Naive B cell (primary cell): ENCODE results near the gene SLC25A47. TPM values are rescaled to one million over a fixed set of nuclear protein-coding genes. Genes with fewer than 3 reads are reported as not detected.
"Not testable (repeated sequence)": the region's sequence is repeated elsewhere in the genome, so short reads cannot be mapped to it uniquely, and the experiment has no call there.

Experiments
- ATAC-seq, 2 donors: fragments of 150-1000 bp; cut with Tn5 transposase; 2 replicates each; pipeline ENCODE4 v1.10.0; 2021; ENCODE audit warnings: low read depth in 2 of 2, mild to moderate bottlenecking in 2 of 2, moderate library complexity in 2 of 2
- DNase-seq: peaks from one replicate; pipeline ENCODE4 v3.0.0; 2022
- H3K27ac Mint-ChIP-seq, 6 donors: one replicate each; pipeline ENCODE4 v1.8.0; 2020 to 2022; ENCODE audit warnings: mild to moderate bottlenecking in 6 of 6, mixed read lengths in 6 of 6, moderate library complexity in 5 of 6, inconsistent platforms in 2 of 6
- H3K27me3 Mint-ChIP-seq, 3 donors: one replicate each; pipeline ENCODE4 v1.8.0; 2021 to 2022; ENCODE audit warnings: mixed read lengths in 3 of 3, mild to moderate bottlenecking in 1 of 3
- H3K36me3 Mint-ChIP-seq, 2 donors: one replicate each; pipeline ENCODE4 v1.8.0; 2020 to 2022; ENCODE audit warnings: mixed read lengths in 2 of 2, inconsistent platforms in 1 of 2, mild to moderate bottlenecking in 1 of 2
- H3K4me1 Mint-ChIP-seq, 3 donors: one replicate each; pipeline ENCODE4 v1.8.0; 2020 to 2022; ENCODE audit warnings: mixed read lengths in 3 of 3, inconsistent platforms in 1 of 3, mild to moderate bottlenecking in 1 of 3, moderate library complexity in 1 of 3
- H3K4me3 Mint-ChIP-seq, 8 donors: one replicate each; pipeline ENCODE4 v1.8.0; 2020 to 2022; ENCODE audit warnings: mild to moderate bottlenecking in 8 of 8, mixed read lengths in 8 of 8, moderate library complexity in 8 of 8, inconsistent platforms in 2 of 8
- H3K9me3 Mint-ChIP-seq, 7 donors: one replicate each; pipeline ENCODE4 v1.8.0; 2020 to 2022; ENCODE audit warnings: mixed read lengths in 7 of 7, mild to moderate bottlenecking in 5 of 7, inconsistent platforms in 2 of 7, moderate library complexity in 1 of 7
- polyA plus RNA-seq, 6 donors: library from polyadenylated mRNA; unstranded; fragments of 300-500 nt; fragmentation: Illumina TruSeq; gene quantifications; one replicate each; pipeline ENCODE4 v1.2.3, GENCODE V29; 2021; ENCODE audit warnings: low read depth in 6 of 6

Gene SLC25A47
- polyA plus RNA-seq, 6 donors from 2014 or later = not detected

DNA sequence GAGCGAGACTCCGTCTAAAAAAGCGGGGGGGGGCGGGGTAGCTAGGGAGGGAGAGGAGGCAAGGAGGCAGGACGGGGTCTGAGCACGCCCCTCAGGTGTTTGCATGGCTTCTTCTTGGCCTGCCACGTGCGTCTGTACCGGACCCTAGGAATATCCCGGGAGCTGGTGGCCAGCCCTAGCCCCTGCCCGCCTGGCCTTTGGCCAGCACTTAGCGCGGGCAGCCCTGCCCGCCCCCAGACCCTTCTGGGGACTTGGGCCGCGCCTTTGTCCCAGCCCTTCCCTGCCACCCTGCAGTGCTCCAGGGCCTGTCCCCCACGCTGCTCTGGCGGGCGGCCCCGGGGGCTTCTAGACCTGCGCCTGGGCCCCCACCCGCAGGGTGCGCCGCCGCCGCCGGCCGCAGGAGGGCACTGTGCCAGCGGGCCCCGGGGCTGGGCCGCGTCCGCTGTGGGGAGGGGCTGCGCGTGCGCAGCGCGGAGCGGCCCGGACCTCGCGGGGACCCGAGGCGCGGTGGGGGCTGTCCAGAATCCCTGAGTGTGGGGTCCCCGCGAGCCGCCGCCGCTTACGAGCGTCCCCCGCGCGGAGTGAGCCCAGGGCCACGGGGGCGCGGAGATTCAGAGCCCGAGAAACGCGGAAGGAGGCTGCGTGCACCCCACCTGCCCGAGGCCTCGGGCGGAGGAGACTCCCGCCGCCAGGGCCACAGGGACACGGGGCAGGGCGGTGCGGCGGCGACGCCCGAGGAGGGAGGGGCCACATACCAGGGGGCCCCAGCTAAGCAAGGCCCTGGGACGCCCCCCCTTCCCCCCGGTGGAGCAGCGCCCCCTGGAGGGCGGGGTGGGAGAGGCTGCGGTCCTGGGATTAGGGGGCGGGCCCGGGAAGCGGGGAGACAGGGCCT lies 37.9 kb upstream of the SLC25A47 start:
- Mint-ChIP-seq H3K9me3 (no peaks in the 10 kb centered on the region), H3K27me3 (no peaks in the 10 kb centered on the region), H3K27ac (peak overlapping the region in 4 of 6 donors; percentile 65 to 75 (median 68)), H3K4me1 (peaks cover 9 to 26% (median 17%) of the 10 kb centered on the region in 3 donors), H3K4me3 (peak overlapping the region; percentile 71 to 93 (median 88)), H3K36me3 (no peaks in the 10 kb centered on the region)
- DNase-seq (peak; percentile 83), ATAC-seq (peak; percentile 82 to 83)

DNA sequence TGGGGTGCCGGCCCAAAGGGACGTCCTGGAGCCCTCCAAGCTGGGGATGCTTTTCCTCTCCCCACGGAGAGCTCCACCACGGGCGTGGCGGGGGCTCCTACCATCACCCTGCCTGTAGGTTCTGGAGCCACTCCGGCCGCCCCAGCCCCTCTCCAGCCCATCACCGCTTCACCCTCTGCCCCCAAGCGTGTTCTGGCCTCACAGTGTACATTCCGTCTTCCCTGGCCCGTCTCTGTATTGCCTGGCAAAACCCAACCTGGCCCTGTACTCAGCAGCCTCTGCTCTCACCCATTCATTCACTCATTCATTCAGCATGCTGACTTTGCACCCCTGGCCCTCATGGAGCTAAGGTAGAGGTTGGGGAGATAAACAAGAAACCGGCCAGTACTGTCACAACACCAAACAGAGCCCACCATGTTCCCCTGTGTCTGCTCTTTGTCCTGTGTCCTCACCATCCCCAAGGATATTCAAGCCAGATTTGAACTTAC lies 37.2 kb upstream of the SLC25A47 start:
- H3K27ac Mint-ChIP-seq = peak overlapping the region in 5 of 6 donors; percentile 50 to 94 (median 81)
- DNase-seq = no peak
- H3K9me3 Mint-ChIP-seq = no peaks in the 10 kb centered on the region
- H3K4me3 Mint-ChIP-seq = peak overlapping the region; percentile 76 to 93 (median 88)
- H3K4me1 Mint-ChIP-seq = peaks cover 9 to 26% (median 17%) of the 10 kb centered on the region in 3 donors
- no peak for ATAC-seq
- H3K27me3 Mint-ChIP-seq = no peaks in the 10 kb centered on the region
- no peaks in the 10 kb centered on the region for H3K36me3 Mint-ChIP-seq

DNA sequence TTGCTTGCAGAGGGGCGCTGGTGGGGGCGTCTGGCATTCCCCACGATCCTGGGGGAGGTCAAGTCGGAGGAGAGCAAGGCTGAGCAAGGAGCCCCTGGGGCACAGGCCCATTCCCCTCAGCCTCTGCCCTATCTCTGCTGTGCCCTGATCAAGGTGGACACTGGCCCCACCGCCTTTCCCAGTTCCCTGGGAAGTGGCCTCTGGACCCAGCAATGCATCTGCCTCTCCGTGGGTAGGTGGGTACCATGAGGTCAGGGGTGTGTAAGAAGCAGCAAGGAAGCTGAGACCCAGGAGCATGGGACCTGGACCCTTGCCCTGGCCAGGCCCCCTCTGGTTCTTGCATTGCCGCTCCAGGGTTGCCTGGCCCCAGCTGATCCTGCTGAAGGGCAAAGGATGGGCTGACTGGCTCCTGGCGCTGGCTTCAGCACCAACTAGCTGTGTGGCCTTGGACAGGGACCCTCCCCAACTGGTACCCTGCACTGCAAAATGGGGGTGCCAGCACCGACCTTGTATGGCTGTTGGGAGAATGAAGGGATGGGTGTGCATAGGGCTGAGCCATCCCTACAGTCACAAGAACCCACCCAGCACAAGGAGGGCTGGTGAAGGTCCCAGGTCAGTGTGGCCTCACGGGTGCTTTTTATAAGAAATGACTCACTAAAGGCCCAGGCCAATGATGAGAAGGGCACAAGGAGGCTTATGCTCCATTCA lies 36.5 kb upstream of the SLC25A47 start:
- H3K36me3 Mint-ChIP-seq = no peaks in the 10 kb centered on the region
- H3K4me3 Mint-ChIP-seq = peak overlapping the region in 5 of 8 donors; percentile 63 to 88 (median 82)
- peak overlapping the region in 2 of 6 donors; percentile 75 to 93 for H3K27ac Mint-ChIP-seq
- H3K4me1 Mint-ChIP-seq = peaks cover 9 to 26% (median 17%) of the 10 kb centered on the region in 3 donors
- ATAC-seq = no peak
- H3K9me3 Mint-ChIP-seq = no peaks in the 10 kb centered on the region
- DNase-seq = no peak
- H3K27me3 Mint-ChIP-seq = no peaks in the 10 kb centered on the region

DNA sequence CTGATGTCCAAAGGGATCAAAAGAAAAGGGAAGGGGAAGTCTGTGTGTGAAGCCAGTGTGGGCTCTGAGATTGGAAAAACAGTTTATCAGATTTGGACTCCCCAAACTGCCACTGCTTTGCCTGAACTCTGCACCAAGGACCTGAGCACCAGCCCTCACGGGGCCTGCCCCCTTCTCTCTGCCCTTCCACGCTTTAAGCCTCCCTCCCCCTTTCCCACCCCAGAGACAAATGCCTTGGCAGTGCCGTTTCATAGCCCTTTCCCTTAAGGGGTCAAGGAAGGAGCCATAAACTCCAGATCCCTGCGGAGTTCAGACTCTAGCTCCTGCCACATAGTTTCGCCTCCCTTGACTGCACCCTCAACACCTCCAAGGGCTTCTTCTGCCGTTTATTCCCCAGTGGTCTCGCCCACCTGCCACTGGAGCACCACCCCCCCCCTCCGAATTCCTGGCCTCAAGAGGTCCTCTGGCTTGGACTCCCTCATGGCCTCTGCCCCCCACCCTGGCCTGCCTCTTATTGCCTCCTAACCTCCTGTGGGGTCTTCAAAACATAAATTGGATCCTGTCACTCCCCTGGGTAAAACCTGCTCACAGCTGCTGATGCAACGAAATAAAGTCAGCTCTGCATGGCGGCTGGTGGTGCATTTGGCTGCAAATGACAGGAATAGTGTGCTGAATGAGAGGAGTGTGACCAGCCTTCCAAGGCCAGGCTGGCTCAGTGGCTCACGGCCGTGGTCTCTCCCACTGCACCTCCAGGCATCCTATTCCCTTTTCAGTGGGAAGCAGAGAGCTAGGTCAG lies 35.7 kb upstream of the SLC25A47 start:
- ATAC-seq = no peak
- no peak for DNase-seq
- Mint-ChIP-seq H3K4me1 (peaks cover 9 to 26% (median 12%) of the 10 kb centered on the region in 3 donors), H3K27ac (no peak overlapping the region), H3K9me3 (no peaks in the 10 kb centered on the region), H3K4me3 (no peak overlapping the region), H3K36me3 (no peaks in the 10 kb centered on the region), H3K27me3 (no peaks in the 10 kb centered on the region)

DNA sequence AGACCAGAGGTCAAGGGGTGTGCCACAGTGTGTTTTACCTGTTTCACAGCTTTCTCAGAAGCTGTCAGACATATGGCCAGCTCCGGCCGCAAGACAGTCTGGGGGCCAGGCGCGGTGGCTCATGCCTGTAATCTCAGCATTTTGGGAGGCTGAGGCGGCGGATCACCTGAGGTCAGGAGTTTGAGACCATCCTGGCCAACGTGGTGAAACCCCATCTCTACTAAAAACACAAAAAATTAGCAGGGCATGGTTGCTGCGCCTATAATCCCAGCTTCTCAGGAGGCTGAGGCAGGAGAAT lies 35.2 kb upstream of the SLC25A47 start:
- not testable (repeated sequence) for DNase-seq, H3K4me3 Mint-ChIP-seq, H3K9me3 Mint-ChIP-seq, H3K36me3 Mint-ChIP-seq, H3K27me3 Mint-ChIP-seq, ATAC-seq, H3K27ac Mint-ChIP-seq
- H3K4me1 Mint-ChIP-seq = peaks cover 9 to 26% (median 12%) of the 10 kb centered on the region in 3 donors

DNA sequence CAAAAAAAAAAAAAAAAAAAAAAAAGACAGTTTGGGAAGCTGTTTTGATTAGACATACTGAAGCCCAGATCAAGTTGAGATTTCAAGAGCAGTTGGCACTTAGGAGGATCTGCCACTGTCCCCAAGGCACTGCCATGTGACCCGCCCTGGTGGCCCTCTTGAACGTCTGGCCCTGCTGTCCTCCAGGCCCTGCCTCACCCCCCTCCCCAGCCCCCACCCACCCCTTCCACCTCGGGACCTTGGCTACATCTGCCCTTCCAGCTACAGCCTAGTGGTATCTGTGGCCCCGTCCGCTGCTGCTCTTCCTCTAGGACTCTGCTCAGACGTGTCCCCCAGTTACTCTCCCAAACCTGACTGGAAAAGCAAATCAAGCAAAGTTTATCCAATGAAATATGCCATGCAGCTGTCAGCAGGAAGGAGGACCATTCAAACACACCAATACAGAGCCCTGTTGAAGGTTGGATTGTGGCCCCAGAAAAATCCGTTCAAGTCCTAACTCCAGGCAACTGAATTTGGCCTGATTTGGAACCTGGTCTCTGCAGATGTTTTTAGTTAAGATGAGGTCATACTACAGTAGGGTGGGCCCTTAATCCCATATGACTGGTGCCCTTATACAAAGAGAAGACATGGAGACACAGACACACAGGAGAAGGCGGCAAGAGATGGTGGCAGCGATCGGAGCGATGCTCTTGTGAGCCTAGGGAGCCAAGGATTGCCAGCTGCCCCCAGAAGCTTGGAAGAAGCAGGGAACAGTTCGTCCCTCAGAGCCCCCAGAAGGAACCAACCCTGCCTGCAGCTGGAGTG lies 34.6 kb upstream of the SLC25A47 start:
- DNase-seq (no peak), ATAC-seq (no peak)
- Mint-ChIP-seq H3K27me3 (no peaks in the 10 kb centered on the region), H3K4me3 (peak overlapping the region in 2 of 8 donors; percentile 4 to 60), H3K4me1 (peaks cover 9 to 26% (median 17%) of the 10 kb centered on the region in 3 donors), H3K36me3 (no peaks in the 10 kb centered on the region), H3K9me3 (no peaks in the 10 kb centered on the region), H3K27ac (peak overlapping the region in 1 of 6 donors; percentile 12)

DNA sequence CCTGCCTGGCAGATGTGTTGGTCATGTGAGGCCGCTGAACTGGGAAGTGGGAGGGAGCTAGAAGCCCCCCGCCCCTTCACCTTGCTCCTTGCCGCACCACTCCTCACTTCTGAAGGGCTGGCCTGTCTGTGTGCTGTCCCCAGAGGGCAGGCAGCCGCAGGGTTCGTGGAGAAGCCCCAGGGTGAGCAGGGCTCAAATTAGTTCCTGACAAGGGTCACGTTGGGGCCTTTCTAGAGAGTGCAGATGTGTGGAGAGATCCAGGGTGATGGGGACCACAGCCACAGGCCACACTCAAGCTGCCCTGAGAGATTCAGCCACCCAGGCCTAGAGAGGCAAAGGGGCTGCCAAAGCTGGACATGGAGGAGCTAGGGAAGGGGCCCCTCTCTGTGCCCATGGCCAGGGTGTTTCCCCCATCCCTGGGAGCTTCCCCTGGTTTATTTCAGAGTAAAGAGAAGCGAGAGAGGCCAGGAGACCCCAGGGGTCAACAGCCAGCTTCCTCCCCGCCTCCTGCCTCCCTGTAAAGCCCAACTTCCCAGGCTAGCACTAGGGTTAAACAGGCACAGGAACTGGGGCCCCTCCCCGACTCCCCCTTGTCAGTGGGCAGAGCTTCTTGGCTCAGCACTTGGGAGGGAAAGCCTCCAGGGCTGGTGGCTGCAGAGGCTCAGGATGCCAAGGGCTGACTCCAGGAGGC lies 33.1 kb upstream of the SLC25A47 start:
- Mint-ChIP-seq H3K36me3 (no peaks in the 10 kb centered on the region), H3K4me3 (no peak overlapping the region), H3K27me3 (no peaks in the 10 kb centered on the region), H3K4me1 (peaks cover 10 to 28% (median 18%) of the 10 kb centered on the region in 3 donors), H3K9me3 (no peaks in the 10 kb centered on the region), H3K27ac (peak overlapping the region in 3 of 6 donors; percentile 16 to 93 (median 73))
- DNase-seq (no peak), ATAC-seq (no peak)

DNA sequence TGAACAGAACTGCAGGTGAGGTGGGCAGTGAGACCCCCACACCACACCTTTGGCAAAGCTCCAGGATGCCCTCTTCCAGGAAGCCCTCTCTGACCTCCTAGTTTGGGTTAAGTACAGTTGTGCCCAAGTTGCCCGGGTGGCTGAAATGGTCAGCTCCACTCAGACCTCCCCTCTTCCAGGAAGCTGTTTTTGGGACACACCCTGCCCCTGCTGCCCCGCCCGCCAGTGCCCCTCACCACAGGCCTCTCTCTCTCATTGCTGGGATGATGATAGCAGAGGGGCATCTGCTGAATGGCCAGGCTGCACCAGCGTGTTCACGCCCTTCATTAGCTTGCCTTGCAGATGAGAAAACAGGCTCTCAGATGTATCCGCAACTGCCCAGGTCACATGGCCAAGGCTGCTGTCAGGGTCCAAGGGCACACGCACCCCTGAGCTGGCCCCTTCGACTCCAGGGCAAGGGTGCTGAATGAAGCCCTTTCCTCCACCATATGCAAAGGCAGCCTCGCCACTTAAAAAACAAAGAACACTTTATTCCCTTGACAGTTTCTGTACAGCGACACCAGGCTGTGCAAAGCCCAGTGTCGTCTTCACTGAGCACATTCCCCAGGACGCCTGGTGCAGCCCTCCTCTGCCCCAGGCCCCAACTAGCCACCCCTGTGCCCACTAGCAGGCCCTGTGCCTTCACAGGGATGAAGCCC lies 32.4 kb upstream of the SLC25A47 start:
- Mint-ChIP-seq H3K27ac (no peak overlapping the region), H3K4me1 (peaks cover 12 to 29% (median 19%) of the 10 kb centered on the region in 3 donors), H3K9me3 (no peaks in the 10 kb centered on the region), H3K36me3 (no peaks in the 10 kb centered on the region), H3K4me3 (no peak overlapping the region), H3K27me3 (no peaks in the 10 kb centered on the region)
- ATAC-seq = no peak
- no peak for DNase-seq

DNA sequence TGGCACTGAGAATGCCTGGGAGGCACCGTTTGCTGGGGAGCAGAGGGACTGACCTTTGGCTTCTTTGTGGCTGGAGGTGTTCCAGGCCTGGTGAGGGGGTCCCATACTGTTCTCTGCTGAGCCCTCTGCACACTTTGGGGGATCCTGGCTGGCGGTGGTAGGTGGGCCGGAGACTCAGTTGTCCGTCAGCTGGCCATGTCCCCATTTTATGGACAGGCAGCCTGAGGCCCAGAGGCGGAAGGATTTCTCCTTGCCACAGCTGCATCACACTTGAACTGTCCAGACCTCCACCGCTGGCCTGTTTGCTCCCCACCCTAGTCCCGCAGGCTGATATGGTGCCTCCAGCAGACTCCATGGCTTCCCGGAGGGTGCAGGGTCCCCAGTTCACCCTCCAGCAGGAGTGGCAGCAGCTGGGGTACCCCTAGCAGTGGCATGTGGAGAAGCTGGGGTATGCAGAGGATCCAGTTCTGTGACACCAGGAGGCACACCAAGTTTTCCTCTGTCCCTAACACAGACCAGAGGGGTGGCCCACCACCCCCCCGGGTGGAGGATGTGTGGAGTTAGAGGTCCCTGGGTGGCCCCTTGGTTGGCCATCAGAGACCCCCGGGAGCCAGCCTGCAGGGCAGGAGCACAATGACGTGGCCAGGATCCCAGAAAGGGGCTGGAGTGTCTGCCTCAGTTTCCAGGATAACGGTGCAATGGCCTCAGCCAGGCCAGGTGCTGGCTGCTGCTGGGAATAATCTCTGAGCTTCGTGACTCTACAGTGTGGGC lies 31.6 kb upstream of the SLC25A47 start:
- Mint-ChIP-seq H3K27ac (peak overlapping the region in 1 of 6 donors; percentile 6), H3K9me3 (no peaks in the 10 kb centered on the region), H3K27me3 (no peaks in the 10 kb centered on the region), H3K4me3 (no peak overlapping the region), H3K4me1 (peaks cover 13 to 32% (median 20%) of the 10 kb centered on the region in 3 donors), H3K36me3 (no peaks in the 10 kb centered on the region)
- no peak for DNase-seq
- no peak for ATAC-seq

DNA sequence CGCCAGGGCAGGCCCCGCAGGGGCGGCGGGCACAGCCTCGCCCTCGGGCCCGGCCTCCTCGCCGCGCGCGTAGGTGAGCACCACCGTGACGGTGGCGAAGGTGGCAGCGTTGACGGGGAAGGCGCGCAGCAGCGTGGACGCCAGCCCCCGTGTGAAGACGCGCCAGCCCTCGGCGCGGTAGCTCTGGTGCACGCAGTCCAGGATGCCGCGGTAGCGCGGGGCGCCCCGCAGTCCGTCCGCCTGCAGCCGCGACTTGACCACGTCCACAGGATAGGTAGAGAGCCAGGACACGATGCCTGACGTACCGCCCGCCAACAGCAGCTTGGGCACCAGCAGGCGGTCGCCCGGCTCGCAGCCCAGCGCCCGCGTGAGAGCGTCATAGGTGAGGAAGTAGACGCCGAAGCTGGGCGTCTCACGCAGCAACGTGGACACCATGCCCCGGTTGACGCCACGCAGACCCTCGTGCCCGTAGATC lies 30.8 kb upstream of the SLC25A47 start:
- no peaks in the 10 kb centered on the region for H3K9me3 Mint-ChIP-seq
- no peaks in the 10 kb centered on the region for H3K36me3 Mint-ChIP-seq
- no peaks in the 10 kb centered on the region for H3K27me3 Mint-ChIP-seq
- ATAC-seq (no peak), DNase-seq (no peak)
- H3K4me1 Mint-ChIP-seq = peaks cover 20 to 41% (median 29%) of the 10 kb centered on the region in 3 donors
- H3K4me3 Mint-ChIP-seq = no peak overlapping the region
- no peak overlapping the region for H3K27ac Mint-ChIP-seq

DNA sequence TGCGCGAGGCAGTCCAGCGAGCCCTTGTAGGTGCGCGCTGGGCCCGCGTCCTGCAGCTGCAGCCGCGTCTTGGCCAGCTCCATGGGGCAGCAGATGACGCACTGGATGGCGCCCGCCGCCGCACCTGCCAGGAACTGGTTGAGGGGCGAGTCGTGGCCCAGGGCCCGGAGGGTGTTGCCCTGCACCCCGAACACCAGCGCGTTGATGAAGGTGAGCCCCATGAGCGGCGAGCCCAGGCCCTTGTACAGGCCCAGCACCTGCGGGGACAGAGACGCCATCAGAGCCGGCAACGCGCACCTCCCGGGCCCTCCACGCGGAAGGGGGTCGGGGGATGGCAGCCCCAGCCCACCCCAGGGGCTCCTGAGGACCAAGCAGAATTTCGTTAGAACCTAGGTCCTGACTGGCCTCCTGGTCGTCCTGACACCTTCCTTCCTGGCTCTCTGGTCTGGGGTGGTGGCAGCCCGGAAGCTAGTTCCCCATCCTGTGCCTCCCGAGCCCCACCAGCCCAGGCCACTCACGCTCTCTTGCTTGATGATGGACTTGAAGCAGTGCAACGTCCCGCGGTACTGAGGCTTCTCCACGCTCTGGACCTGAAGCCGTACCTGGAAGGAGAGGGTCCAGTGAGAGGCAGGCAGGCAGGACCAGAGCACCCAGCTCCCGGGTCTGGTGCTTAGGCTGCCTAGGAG lies 30.2 kb upstream of the SLC25A47 start:
- DNase-seq (no peak), ATAC-seq (no peak)
- Mint-ChIP-seq H3K4me1 (peaks cover 23 to 43% (median 34%) of the 10 kb centered on the region in 3 donors), H3K36me3 (no peaks in the 10 kb centered on the region), H3K9me3 (no peaks in the 10 kb centered on the region), H3K27me3 (no peaks in the 10 kb centered on the region), H3K4me3 (no peak overlapping the region), H3K27ac (no peak overlapping the region)
